Activated T-helper 9 cell treated with anti-CD3 and anti-CD28 coated beads, Interleukin-2, amount 50 U/mL, for 16 hours (primary cell): ENCODE results near the gene RHEBL1.

Source experiments
- DNase-seq: peaks from one replicate; pipeline ENCODE4 v3.0.0-alpha.2; 2020; ENCODE audit warnings: low read depth

RHEBL1 gene

GRCh38 chr12:49054524-49054923, 15.3 kb downstream of the RHEBL1 start:
- no peak for DNase-seq

DNA sequence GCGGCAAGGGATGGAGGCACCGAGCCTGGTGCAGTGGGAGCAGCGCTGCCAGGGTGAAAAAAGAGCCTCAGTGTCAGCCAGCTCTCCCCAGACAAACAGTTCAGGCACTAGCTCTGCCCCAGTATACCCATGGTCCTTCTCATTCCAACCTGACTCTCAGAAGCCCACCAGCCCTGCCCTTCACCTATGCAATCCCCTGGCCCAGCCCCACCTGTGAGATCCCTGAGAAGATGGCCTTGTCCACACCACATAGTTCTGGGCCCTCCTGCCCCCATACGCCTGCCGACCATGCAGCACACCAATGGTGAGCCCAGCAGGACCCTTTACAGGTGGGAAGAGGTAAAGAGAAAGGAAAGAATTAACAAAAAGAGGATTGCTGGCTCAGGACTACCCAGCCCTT, 15.7 kb downstream of the RHEBL1 start:
- DNase-seq = no peak

DNA sequence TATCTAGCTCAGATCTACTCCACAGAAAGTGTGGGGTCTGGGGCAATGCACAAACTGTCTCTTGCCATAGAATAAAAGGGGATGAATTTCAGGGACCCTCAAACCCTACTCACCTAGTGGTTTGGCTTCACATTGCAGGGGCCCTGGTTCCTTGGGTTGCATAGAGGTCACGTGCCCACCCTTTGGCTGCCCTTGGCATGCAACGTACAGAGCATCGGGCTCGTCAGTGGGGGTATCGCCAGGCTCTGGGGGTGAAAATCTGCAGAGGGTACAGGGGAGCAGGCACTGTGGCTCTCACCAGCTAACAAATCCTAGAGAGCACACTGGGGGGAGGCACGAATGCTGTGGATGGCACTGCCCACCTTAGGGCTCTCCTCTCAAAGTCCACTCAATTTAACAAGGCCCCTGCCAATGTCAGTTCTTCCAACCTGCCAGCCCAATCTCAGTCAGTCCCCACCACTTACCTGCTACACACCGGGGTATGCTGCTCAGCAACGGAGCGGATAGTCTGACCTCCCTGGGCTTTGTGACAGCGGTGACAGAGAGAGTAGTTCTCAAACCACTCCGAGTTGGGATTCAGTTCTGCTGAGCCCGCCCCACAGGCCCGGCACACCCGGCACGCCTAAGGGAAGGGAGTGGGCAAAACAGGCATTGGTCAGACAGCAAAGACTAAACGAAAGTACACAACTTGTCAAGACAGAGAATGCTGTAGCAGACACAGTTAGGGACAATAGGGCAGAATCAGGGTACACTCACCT, 17.1 kb downstream of the RHEBL1 start:
- DNase-seq = no peak

DNA sequence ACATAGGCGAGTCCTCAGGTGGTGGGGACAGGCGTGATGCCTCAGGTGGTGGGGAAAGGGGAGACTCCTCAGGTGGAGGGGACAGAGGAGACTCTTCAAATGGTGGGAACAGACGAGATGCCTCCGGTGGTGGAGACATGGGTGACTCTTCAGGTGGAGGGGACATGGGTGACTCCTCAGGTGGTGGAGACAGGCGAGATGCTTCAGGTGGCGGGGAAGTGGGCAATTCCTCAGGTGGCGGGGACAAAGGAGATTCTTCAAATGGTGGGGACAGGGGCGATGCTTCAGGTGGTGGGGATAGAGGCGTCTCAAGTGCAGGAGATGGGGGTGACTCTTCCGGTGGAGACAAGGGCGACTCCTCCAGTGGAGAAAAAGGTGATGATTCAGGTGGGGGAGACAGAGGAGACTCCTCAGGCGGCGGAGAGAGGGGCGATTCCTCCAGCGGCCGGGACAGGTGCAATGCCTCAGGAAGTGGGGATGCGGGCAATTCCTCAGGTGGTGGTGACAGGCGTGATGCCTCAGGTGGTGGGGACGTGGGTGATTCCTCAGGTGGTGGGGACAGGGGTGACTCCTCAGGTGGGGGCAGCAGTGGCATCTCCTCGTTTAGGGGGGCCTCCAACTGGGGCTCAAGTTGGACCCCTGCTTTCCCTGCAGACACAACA, 17.9 kb downstream of the RHEBL1 start:
- no peak for DNase-seq

DNA sequence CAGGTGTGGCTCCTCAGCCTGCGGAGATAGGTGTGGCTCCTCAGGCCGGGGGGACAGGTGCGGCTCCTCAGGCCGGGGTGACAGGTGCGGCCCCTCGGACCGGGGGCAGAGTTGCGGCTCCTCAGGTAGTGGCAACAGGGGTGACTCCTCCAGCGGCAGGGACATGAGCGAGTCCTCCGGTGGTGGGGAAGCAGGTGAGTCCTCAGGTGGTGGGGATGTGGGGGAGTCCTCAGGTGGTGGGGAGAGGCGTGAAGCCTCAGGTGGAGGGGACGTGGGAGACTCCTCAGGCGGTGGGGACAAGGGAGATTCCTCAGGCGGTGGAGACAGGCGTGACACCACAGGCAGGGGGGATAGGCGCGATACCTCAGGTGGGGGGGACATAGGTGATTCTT, 18.4 kb downstream of the RHEBL1 start:
- DNase-seq = no peak

DNA sequence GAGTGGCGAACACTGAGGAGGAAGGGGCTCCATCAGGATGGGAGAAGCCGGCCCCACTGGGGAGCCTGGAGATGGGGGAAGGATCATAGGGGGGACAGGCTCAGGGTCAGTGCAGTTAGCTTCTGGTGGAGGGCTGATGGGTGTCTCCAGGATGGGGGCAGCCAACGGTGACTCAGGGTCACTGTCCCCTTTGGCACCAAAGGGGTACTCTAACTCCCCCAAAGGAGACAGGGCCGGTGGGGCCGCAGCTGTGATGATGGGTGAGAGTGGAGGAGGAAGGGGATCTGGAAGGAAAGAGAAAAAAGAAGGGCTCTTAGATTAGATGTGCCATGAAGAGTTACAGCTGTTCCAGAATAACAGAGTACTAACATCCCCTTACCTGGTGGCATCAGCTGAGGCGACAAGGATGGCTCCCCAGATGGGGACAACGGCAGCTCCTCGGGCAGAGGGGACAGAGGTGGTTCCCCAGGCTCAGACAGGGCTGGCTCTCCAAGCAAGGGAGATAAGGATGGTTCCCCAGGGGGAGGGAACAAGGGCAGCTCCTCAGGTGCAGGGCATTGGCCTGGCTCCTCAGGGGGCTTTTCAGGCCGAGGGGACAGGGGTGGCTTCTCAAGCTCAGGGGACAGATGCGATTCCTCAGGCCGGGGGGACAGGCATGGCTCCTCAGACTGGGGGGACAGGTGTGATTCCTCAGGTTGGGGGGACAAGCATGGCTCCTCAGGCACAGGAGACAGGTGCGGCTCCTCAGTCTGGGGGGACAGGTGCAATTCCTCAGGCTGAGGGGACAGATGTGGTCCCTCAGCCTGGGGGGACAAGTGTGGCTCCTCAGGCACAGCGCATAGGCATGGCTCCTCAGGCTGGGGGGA, 19.0 kb downstream of the RHEBL1 start:
- no peak for DNase-seq

- DNase-seq = no peak
Observed at GRCh38 chr12:49049566-49050224, 20.1 kb downstream of the RHEBL1 start.

DNA sequence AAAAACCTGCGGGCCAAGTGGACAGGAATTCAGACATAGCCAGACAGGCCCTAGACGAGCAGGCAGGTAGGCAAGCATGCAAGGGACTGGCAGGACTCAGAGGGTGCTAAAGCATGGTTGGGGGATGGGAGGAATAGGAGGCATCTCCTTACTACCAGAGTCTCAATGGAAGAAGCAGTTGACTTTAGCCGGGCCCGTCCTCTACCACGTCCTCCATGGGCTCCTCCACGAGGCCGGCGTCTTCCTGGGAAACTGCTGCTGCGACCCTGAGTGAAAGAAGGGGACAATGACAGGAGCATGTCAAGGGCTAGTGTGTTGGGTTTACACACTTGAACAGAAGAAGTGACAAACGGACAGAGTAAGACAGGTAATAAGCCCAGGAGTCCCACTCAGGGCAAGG, 20.8 kb downstream of the RHEBL1 start:
- no peak for DNase-seq

DNA sequence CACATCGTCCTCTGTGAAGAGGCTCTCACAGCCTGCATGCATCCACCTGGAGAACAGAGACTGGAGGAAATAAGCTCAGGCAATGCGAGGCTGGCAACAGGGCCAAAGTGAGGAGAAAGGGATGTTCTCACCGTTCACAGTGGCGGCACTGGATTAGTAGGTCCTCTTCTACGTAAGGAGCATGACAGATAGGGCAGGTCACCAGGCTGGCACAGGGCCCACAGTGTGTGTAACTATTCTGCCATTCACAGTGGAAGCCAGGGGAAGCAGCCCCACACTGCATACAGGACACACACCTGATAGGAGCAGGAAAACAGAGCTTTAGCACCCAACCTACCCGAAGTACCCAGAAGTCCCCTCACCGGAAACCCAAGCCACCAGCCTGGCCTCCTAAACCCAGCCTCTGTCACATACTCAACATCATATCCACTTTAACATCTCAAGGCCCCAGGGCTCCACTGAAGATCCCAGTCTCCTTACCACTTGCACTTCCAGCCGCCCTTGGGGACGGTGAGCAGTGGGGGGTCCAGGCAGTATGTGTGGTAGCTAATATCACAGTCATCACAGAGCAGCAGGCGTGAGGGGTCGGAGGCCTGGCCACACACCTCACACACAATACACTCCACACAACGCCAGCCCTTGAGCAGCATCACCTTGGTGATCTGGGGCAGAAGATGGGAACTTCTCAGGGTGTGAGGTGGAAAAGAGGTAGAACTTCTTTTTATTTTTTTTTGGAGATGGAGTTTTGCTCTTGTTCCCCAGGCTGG, 23.5 kb downstream of the RHEBL1 start:
- DNase-seq = no peak

DNA sequence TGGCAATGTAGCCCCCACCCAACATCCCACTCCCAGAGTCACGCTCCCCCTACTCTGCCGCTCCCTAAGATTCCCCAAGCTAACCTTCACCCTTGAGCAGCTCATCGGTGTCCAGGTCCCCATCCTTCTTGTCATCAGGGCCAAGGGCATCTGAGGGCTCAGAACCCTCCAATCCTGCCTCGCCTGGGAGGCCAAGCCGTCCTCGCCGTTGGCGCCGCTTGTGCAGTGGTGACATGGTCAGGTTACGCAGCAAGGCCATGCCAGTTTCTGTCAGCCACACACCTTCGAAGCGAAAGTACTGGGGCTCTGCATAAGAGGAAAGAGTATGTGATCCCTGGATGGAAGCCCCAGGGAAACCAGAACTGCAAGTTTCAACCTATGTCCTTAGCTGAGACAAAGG, 25.1 kb downstream of the RHEBL1 start:
- no peak for DNase-seq

DNA sequence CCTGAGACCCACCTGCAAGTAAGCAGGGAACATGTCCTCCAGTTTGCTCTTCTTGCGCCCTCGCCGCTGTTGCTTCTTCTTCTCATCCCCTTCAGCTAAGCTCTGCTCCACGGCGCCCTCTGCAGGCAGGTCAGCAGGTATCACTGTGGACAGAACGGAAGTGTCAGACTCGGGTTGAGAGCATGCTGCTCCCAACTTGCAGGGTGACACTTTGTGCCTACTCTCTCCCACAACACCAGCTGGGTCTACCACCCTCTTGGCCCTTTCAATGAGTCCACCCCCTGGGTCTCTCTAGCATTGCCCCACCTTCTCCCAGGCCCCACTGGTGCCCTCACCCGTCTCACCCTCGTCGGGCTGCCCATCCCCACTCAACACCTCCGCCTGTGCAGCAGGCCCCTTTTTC, 25.9 kb downstream of the RHEBL1 start:
- DNase-seq = peak; percentile 62

- no peak for DNase-seq
Observed at GRCh38 chr12:49043241-49043640, 26.5 kb downstream of the RHEBL1 start.

DNA sequence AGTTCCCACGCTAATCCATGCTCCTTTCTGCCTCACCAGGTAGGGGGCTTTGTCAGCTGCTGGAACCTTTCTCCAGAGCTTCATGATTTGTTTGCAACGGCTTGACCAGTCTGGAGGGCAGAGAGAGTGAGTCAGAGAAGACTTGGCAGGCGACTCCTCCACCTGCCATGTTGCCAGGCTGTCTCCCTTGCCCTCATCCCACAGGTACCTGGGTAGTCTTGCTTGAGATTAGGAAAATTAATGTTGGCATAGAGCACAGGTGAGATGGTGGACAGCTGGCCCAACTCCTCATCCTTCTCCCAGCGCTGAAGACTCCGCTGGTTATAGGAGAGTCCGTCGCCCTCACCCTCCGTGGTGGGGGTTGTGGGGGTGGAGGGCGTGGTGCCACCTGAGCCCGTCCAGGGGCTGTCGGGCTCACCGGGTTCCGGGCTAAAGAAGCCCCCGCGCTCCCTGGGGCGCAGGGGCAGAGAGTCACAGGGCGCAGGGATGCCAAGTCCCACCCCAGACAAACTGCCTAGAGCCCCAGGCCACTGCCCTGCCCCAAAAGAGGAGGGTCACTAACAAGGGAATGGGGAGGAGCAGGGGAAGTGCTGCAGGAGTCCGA, 27.8 kb downstream of the RHEBL1 start:
- DNase-seq = no peak

DNA sequence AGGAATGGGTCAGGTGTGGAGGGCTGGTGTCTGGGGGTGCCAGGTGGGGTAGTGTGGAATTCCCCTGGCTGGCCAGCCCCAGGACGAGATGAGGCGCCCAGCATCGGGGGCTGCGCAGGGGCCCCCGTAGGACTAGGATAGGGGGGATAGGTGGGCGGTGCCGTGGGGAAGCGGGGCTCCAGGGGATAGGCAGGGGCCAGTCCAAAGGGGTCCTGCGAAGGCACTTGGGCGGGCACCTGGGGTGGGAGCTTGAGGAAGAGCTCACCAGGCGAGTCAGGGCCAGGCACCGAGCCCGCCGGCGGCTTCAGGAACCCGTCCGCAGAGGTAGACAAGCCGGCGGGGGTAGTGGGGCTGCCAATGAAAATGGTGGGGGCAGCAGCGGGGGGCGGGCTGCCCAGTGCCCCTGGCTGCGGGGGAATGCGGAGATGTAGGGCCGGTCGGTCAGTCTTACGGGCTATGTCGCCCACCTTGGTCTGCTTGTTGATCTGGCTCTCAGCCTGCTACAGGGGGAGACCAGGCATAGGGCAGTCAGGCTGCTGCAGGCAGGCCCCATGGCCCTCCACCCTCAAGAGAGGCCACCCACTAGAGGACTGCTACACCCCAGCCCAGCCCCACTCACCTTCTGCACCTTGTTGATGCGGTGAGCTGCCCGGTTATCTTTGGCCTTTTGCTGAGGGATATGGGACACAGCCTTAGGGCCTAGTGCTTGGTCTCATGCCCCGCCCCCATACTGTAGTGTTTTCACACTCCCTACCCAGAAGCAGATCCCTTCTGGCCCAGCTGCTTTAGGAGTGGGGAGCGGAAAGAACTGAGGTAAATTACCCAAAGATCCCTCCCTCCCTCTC, 28.5 kb downstream of the RHEBL1 start:
- no peak for DNase-seq

DNA sequence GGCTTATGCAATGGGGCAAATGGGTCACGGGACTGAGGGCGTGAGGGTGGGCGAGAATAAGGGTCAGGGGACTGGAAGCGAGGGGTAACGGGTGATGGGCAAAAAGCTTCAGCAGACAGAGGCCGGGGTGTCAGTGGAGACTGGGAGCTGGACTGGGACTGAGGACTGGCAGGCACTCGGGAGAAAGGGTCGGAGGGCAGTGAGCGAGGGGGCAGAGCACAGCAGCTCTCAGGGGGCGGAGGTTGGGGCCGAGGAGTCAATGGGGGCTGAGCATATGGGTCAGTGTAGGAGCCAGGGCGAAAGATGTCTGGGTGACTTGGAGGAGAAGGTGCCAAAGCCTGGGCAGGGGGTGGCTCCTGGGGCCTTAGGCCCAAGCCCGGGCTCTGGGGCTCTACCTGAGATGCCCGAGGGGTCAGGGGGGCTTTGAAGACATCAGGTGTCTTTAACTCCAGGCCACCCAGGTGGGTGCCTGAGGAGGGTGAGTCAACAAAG, 29.4 kb downstream of the RHEBL1 start:
- no peak for DNase-seq

DNA sequence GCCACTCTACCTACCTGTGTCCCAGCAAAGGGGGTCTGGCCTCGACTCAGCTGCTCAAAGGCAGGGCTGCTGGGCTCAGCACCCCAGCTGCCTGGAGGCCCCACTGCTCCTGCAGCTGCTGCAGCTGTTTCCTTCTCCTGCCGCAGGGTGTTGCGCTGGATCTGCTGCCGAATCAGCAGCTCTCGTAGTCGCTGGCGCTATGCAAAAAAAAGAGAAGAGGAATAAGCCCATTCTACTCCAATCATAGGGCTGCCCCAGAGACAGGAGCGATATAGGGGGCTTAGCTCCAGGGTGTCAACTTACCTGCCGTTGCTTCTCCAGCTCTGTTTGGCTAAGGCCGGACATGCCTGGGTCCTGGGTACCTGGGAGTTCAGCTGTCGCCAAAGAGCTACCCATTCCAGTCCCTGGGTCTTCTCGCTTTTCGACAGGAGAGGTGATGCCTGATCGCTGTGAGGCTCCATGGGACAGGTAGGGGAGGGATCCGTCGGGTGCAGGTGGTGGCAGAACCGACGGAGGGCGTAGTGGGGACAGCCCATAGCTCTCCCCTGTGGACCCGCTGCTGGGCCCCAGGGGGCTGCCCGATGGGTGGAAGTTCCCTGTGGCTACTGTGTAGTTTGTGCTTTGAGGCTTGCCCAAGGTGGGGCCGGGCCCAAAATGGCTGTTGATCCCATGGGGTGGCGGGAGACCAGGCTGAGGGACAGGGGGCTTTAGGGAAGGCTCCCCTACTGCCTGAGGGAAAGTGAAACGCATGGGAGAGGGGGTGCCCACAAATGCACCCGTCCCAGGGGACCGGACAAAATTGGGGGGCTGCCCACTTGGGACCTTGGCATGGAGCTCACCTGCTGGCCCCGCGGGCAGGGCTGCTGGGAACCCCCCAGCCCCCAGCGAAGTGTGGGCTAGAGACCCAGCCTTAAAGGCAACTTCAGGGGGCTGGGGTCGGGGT, 30.1 kb downstream of the RHEBL1 start:
- DNase-seq = no peak

DNA sequence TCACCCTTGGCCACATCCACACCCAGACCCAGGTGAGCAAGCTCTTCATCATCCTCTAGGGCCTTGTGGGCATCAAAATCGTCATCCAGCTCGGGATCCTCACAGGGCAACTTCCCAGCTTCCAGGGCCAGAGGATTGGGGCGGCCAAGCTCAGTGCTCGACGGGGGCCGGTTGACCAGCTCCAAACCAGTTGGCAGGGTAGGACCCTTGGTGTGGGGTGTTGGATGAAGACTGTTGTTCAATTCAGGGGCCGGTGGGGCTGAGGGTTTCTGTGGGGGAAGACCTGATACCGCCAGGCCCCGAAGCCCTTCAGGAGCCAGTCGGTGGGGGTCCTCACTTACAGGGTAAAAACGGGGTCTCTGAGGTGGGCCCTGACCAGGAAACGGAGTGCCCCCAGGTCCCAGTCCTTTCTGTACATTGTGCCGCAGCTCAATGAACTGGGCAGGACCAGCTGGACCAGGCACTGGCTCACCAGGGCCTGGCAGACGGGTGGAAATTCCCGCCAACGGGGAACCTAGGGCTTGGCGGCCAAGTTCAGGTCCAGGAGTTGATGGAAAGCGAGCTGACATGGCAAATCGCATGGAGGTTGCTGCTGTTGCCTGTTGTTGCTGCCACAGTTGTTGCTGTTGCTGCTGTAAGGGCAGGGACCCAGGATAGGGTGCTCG, 31.4 kb downstream of the RHEBL1 start:
- DNase-seq = no peak

DNA sequence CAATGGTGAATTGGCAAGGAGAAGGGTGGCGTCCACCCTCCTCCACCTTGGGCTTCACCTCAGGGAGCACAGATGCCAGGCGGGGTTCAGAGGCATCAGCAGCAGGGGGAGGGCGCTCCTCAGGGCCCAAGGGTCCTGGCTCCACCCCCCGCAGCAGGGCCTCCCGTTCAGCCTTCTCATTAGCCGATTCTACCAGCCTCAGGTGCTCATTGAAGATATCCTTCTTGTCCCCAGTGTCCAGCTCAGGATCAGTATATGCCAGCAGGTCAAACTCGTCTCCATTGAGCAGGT, 31.9 kb downstream of the RHEBL1 start:
- no peak for DNase-seq
